Osteocyte (in vitro differentiated cells): ENCODE results near the gene RFX3. TPM values are rescaled to one million over a fixed set of nuclear protein-coding genes. Genes with fewer than 3 reads are reported as not detected.

Experiments
- DNase-seq: peaks from one replicate; pipeline ENCODE4 v3.0.0; 2021; ENCODE audit warnings: mixed read lengths; ENCODE audit not compliant: unreplicated experiment; ENCODE audit errors: extremely low spot score
- H3K27ac Mint-ChIP-seq: one replicate; pipeline ENCODE4 v1.8.0; 2021; ENCODE audit warnings: mild to moderate bottlenecking, mixed read lengths; ENCODE audit not compliant: unreplicated experiment
- H3K27me3 Mint-ChIP-seq: one replicate; pipeline ENCODE4 v1.8.0; 2021; ENCODE audit warnings: mixed read lengths; ENCODE audit not compliant: unreplicated experiment
- H3K36me3 Mint-ChIP-seq: one replicate; pipeline ENCODE4 v1.8.0; 2021; ENCODE audit warnings: mixed read lengths; ENCODE audit not compliant: unreplicated experiment
- H3K4me1 Mint-ChIP-seq: one replicate; pipeline ENCODE4 v1.8.0; 2021; ENCODE audit warnings: mixed read lengths; ENCODE audit not compliant: unreplicated experiment
- H3K4me3 Mint-ChIP-seq: one replicate; pipeline ENCODE4 v1.8.0; 2021; ENCODE audit warnings: mild to moderate bottlenecking, moderate library complexity, mixed read lengths; ENCODE audit not compliant: unreplicated experiment
- H3K9me3 Mint-ChIP-seq: one replicate; pipeline ENCODE4 v1.8.0; 2021; ENCODE audit warnings: mixed read lengths; ENCODE audit not compliant: unreplicated experiment
- CTCF ChIP-seq: fragments of 200-600 bp; sonication (generic); IDR thresholded peaks from 2 replicates; pipeline ENCODE4 v1.5.0; 2021; ENCODE audit warnings: antibody characterized with exemption, mild to moderate bottlenecking, moderate library complexity
- total RNA-seq: library from RNA; stranded (reverse); gene quantifications from 2 replicates; pipeline ENCODE4 v1.2.1, GENCODE V29; 2021

Gene RFX3
- total RNA-seq, 1 donor from 2014 or later, result 10.0 TPM

GRCh38 chr9:3458806-3459475, 66.9 kb downstream of the RFX3 start:
- peak overlapping the region; percentile 1 for H3K27ac Mint-ChIP-seq
- H3K9me3 Mint-ChIP-seq, result no peaks in the 10 kb centered on the region
- DNase-seq, result no peak
- no peak for TF ChIP-seq CTCF
- H3K4me3 Mint-ChIP-seq, result no peak overlapping the region
- H3K27me3 Mint-ChIP-seq, result no peaks in the 10 kb centered on the region
- H3K4me1 Mint-ChIP-seq, result peaks cover 16% of the 10 kb centered on the region
- no peaks in the 10 kb centered on the region for H3K36me3 Mint-ChIP-seq

GRCh38 chr9:3457175-3457574, 68.6 kb downstream of the RFX3 start:
- Mint-ChIP-seq H3K36me3 (no peaks in the 10 kb centered on the region), H3K4me1 (peaks cover 16% of the 10 kb centered on the region), H3K27me3 (no peaks in the 10 kb centered on the region), H3K27ac (no peak overlapping the region), H3K9me3 (no peaks in the 10 kb centered on the region), H3K4me3 (no peak overlapping the region)
- no peak for TF ChIP-seq CTCF
- DNase-seq, result no peak

- no peak overlapping the region for H3K27ac Mint-ChIP-seq
- no peak overlapping the region for H3K4me3 Mint-ChIP-seq
Observed at GRCh38 chr9:3455717-3456116, 70.1 kb downstream of the RFX3 start.

GRCh38 chr9:3455094-3455493, 70.7 kb downstream of the RFX3 start:
- H3K9me3 Mint-ChIP-seq, result no peaks in the 10 kb centered on the region
- H3K36me3 Mint-ChIP-seq, result no peaks in the 10 kb centered on the region
- no peak overlapping the region for H3K4me3 Mint-ChIP-seq
- no peak for DNase-seq
- TF ChIP-seq CTCF, result no peak
- H3K27ac Mint-ChIP-seq, result no peak overlapping the region
- H3K27me3 Mint-ChIP-seq, result no peaks in the 10 kb centered on the region
- H3K4me1 Mint-ChIP-seq, result peaks cover 18% of the 10 kb centered on the region

More at GRCh38 chr9:3455717-3456116, 70.1 kb downstream of the RFX3 start:
- no peak for DNase-seq
- Mint-ChIP-seq H3K27me3 (no peaks in the 10 kb centered on the region), H3K36me3 (no peaks in the 10 kb centered on the region), H3K4me1 (peaks cover 16% of the 10 kb centered on the region), H3K9me3 (no peaks in the 10 kb centered on the region)
- no peak for TF ChIP-seq CTCF

- no peak for TF ChIP-seq CTCF
- Mint-ChIP-seq H3K9me3 (no peaks in the 10 kb centered on the region), H3K4me1 (peaks cover 3% of the 10 kb centered on the region), H3K4me3 (no peak overlapping the region), H3K27me3 (no peaks in the 10 kb centered on the region), H3K36me3 (no peaks in the 10 kb centered on the region), H3K27ac (no peak overlapping the region)
- no peak for DNase-seq
Observed at GRCh38 chr9:3451956-3452355, 73.8 kb downstream of the RFX3 start.
